HCEC 1CT (cell line): ENCODE data around the gene UBE2M.
"Not testable (repeated sequence)": the region's sequence is repeated elsewhere in the genome, so short reads cannot be mapped to it uniquely, and the experiment has no call there.

Source experiments
- DNase-seq: peaks from one replicate; pipeline ENCODE4 v3.0.0-alpha.2; 2017

The UBE2M gene

GRCh38 chr19:58558066-58558622 lies at the start of gene UBE2M:
TSS of gene UBE2M (minus strand) at chr19:58558611. CDS start at chr19:58558381, 230 bp downstream.
- peak; percentile 28 for DNase-seq

- not testable (repeated sequence) for DNase-seq
Measured at GRCh38 chr19:58607213-58607612, 48.8 kb upstream of the UBE2M start.

- DNase-seq = not testable (repeated sequence)
Measured at GRCh38 chr19:58606251-58606896, 48.0 kb upstream of the UBE2M start.

- DNase-seq = no peak
Measured at GRCh38 chr19:58586133-58586765, 27.8 kb upstream of the UBE2M start.

GRCh38 chr19:58585442-58586132 lies 27.2 kb upstream of the UBE2M start:
- no peak for DNase-seq

- DNase-seq = no peak
Measured at GRCh38 chr19:58584498-58585441, 26.4 kb upstream of the UBE2M start.

GRCh38 chr19:58582985-58583384 lies 24.6 kb upstream of the UBE2M start:
- DNase-seq = no peak

- DNase-seq = peak; percentile 89
Measured at GRCh38 chr19:58581227-58582141, 23.1 kb upstream of the UBE2M start.

GRCh38 chr19:58579473-58580142 lies 21.2 kb upstream of the UBE2M start:
- DNase-seq = no peak

- no peak for DNase-seq
Measured at GRCh38 chr19:58578012-58578925, 19.9 kb upstream of the UBE2M start.

GRCh38 chr19:58577581-58577980 lies 19.2 kb upstream of the UBE2M start:
- DNase-seq = not testable (repeated sequence)

- DNase-seq = peak; percentile 93
Measured at GRCh38 chr19:58575183-58576041, 17.0 kb upstream of the UBE2M start.

GRCh38 chr19:58573658-58574164 lies 15.3 kb upstream of the UBE2M start:
- no peak for DNase-seq

- peak; percentile 100 for DNase-seq
Measured at GRCh38 chr19:58572818-58573657, 14.6 kb upstream of the UBE2M start, which contains the start of gene MZF1. TSS of gene MZF1 (minus strand) at chr19:58573335. CDS start at chr19:58571389, 1,946 bp downstream.

- DNase-seq = no peak
Measured at GRCh38 chr19:58572026-58572817, 13.8 kb upstream of the UBE2M start.

GRCh38 chr19:58571575-58571947 lies 13.2 kb upstream of the UBE2M start:
- no peak for DNase-seq
